Trophoblast cell (in vitro differentiated cells and primary cell): ENCODE data around the gene NLGN2.

ENCODE experiments used
- DNase-seq, 2 donors: peaks; one replicate each; pipeline ENCODE4 v3.0.0-alpha.2; 2016
- H2AFZ ChIP-seq: 2 replicates; pipeline ENCODE4 v1.6.1; 2013; ENCODE audit warnings: low read length, moderate library complexity, mild to moderate bottlenecking; ENCODE audit not compliant: insufficient read depth, poor library complexity
- H2AK5ac ChIP-seq: 2 replicates; pipeline ENCODE4 v1.6.1; 2013; ENCODE audit warnings: mild to moderate bottlenecking, low read length
- H2BK120ac ChIP-seq: 2 replicates; pipeline ENCODE4 v1.6.1; 2013; ENCODE audit warnings: low read length, mild to moderate bottlenecking, moderate library complexity; ENCODE audit not compliant: insufficient read depth, poor library complexity
- H2BK12ac ChIP-seq: 2 replicates; pipeline ENCODE4 v1.6.1; 2013; ENCODE audit warnings: mild to moderate bottlenecking, low read length, moderate library complexity
- H2BK5ac ChIP-seq: 2 replicates; pipeline ENCODE4 v1.6.1; 2013; ENCODE audit warnings: low read length, low read depth, moderate library complexity, mild to moderate bottlenecking; ENCODE audit not compliant: poor library complexity
- H3K14ac ChIP-seq: 2 replicates; pipeline ENCODE4 v1.6.1; 2013; ENCODE audit warnings: mild to moderate bottlenecking, low read length
- H3K18ac ChIP-seq: 2 replicates; pipeline ENCODE4 v1.6.1; 2013; ENCODE audit warnings: mild to moderate bottlenecking, low read length
- H3K23ac ChIP-seq: 2 replicates; pipeline ENCODE4 v1.6.1; 2013; ENCODE audit warnings: low read length
- H3K27ac ChIP-seq: 2 replicates; pipeline ENCODE4 v1.5.1; 2013; ENCODE audit warnings: low read depth, mild to moderate bottlenecking, inconsistent platforms, low read length, moderate library complexity
- H3K27me3 ChIP-seq: 2 replicates; pipeline ENCODE4 v1.6.1; 2013; ENCODE audit warnings: inconsistent platforms, mild to moderate bottlenecking, low read length, moderate library complexity; ENCODE audit not compliant: insufficient read depth
- H3K36me3 ChIP-seq, 2 experiments: 1 replicate in 1 of 2; 2 replicates in 1 of 2; pipeline ENCODE4 v1.6.1; 2013; ENCODE audit warnings: low read length in 2 of 2, mild to moderate bottlenecking in 2 of 2, moderate library complexity in 1 of 2; ENCODE audit not compliant: insufficient read depth in 2 of 2, control insufficient read depth in 1 of 2
- H3K4ac ChIP-seq: 2 replicates; pipeline ENCODE4 v1.6.1; 2013; ENCODE audit warnings: low read depth, mild to moderate bottlenecking, low read length, moderate library complexity
- H3K4me1 ChIP-seq, 2 experiments: 1 replicate in 1 of 2; 2 replicates in 1 of 2; pipeline ENCODE4 v1.6.1; 2013; ENCODE audit warnings: low read length in 2 of 2, mild to moderate bottlenecking in 2 of 2, moderate library complexity in 1 of 2; ENCODE audit not compliant: insufficient read depth in 2 of 2, control insufficient read depth in 1 of 2
- H3K4me2 ChIP-seq: 2 replicates; pipeline ENCODE4 v1.6.1; 2013; ENCODE audit warnings: inconsistent platforms, mild to moderate bottlenecking, low read length, moderate library complexity
- H3K4me3 ChIP-seq: 2 replicates; pipeline ENCODE4 v1.5.1; 2013; ENCODE audit warnings: mild to moderate bottlenecking, low read depth, low read length, inconsistent platforms
- H3K79me1 ChIP-seq: one replicate; pipeline ENCODE4 v1.6.1; 2013; ENCODE audit warnings: low read length
- H3K79me2 ChIP-seq: 2 replicates; pipeline ENCODE4 v1.6.1; 2013; ENCODE audit warnings: low read length, mild to moderate bottlenecking; ENCODE audit not compliant: control insufficient read depth, insufficient read depth, poor library complexity
- H3K9ac ChIP-seq: 2 replicates; pipeline ENCODE4 v1.6.1; 2013; ENCODE audit warnings: mild to moderate bottlenecking, low read length
- H3K9me3 ChIP-seq: 2 replicates; pipeline ENCODE4 v1.6.1; 2013; ENCODE audit warnings: low read depth, mild to moderate bottlenecking, control low read depth, inconsistent platforms, low read length; ENCODE audit not compliant: insufficient read depth
- H4K12ac ChIP-seq: 2 replicates; pipeline ENCODE4 v1.6.1; 2013; ENCODE audit warnings: low read depth, mild to moderate bottlenecking, low read length, moderate library complexity
- H4K8ac ChIP-seq: 2 replicates; pipeline ENCODE4 v1.6.1; 2013; ENCODE audit warnings: low read depth, mild to moderate bottlenecking, low read length, moderate library complexity
- H4K91ac ChIP-seq: one replicate; pipeline ENCODE4 v1.6.1; 2013; ENCODE audit warnings: low read depth, mild to moderate bottlenecking, low read length, moderate library complexity
- WGBS: extraction: QIAGEN DNeasy Blood & Tissue Kit; methylation state at CpG from one replicate; pipeline ENCODE4 v1.1.7; 2013; ENCODE audit warnings: missing lambda C conversion rate; ENCODE audit not compliant: insufficient read length, insufficient coverage; ENCODE audit errors: extremely low coverage; 5-methylcytosine and 5-hydroxymethylcytosine counted together

NLGN2 gene

DNA sequence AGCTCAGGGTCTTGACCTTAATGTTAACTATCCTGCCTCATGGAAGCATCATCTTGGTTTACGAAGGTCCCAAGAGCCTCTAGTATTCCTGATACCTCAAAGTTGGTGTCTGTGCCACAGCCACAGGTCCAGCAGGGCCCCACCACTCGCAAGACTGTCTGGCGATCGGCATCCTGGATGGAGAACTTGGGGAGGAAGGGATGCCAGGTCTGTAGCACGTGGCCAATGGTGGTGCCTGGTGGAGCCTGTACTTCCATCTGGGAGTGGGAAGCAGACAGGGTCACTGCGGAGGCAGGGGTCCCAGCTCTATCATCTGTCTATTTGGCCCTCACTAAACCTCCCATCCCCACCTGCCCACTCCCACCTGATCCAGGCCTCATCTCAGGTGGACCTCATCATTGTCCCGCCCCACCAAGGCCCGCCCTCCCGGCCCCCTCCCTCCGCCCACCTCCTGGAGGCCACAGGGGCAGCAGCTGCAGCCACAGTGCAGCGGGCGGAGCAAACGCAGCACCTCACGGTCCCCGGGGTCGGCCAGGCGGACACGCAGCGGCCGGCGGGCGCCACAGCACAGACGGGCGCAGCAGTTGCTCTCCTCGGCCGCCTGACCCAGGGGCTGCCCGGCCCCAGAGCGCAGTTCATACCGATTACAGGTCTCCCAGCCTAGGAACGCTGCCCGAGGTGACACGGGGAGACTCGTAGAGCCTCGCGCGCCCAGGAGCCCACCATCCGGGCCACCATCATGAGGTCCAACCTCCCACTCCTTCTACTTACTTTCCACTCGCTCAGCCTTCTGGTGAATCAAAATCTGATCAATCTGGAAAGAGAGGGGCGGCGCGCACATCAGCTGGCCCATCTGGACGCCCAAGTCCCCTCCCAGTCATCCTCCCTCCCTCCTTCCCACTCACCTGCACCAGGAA, 14.7 kb upstream of the NLGN2 start:
- Histone ChIP-seq H4K12ac (no peak overlapping the region), H3K4ac (peak overlapping the region; percentile 60), H3K27ac (no peak overlapping the region), H2BK5ac (no peak overlapping the region), H3K36me3 (peaks cover 40 to 44% of the 10 kb centered on the region in 2 experiments), H3K79me1 (peaks cover 17% of the 10 kb centered on the region), H2BK120ac (no peak overlapping the region), H3K4me2 (peak overlapping the region; percentile 92), H3K14ac (peak overlapping the region; percentile 84), H2AK5ac (peak overlapping the region; percentile 83), H3K27me3 (no peaks in the 10 kb centered on the region), H4K91ac (peak overlapping the region; percentile 64), H3K79me2 (peaks cover 12% of the 10 kb centered on the region), H3K18ac (peak overlapping the region; percentile 48), H2AFZ (no peak overlapping the region), H3K9ac (no peak overlapping the region), H3K9me3 (no peaks in the 10 kb centered on the region), H3K23ac (no peak overlapping the region), H3K4me3 (peak overlapping the region; percentile 85), H2BK12ac (peak overlapping the region; percentile 15), H4K8ac (peak overlapping the region; percentile 12), H3K4me1 (peaks cover 11 to 16% of the 10 kb centered on the region in 2 experiments)
- no CpG with 5 or more reads among the region's 42 CpGs for WGBS
- DNase-seq, result no peak

- Histone ChIP-seq H3K79me1 (peaks cover 17% of the 10 kb centered on the region), H3K27ac (peak overlapping the region; percentile 51), H3K18ac (peak overlapping the region; percentile 71), H4K91ac (peak overlapping the region; percentile 64), H3K14ac (peak overlapping the region; percentile 84), H2BK5ac (peak overlapping the region; percentile 78), H3K4me1 (peaks cover 11 to 16% of the 10 kb centered on the region in 2 experiments), H3K23ac (no peak overlapping the region), H3K9me3 (no peaks in the 10 kb centered on the region), H2AK5ac (peak overlapping the region; percentile 83), H3K36me3 (peaks cover 31 to 36% of the 10 kb centered on the region in 2 experiments), H3K4me2 (peak overlapping the region; percentile 92), H3K79me2 (peaks cover 12% of the 10 kb centered on the region), H4K8ac (peak overlapping the region; percentile 75), H3K27me3 (no peaks in the 10 kb centered on the region), H4K12ac (peak overlapping the region; percentile 56), H2AFZ (peak overlapping the region; percentile 61), H3K9ac (peak overlapping the region; percentile 81), H3K4ac (peak overlapping the region; percentile 60), H3K4me3 (peak overlapping the region; percentile 85), H2BK12ac (peak overlapping the region; percentile 15), H2BK120ac (peak overlapping the region; percentile 29)
- DNase-seq, result peak in 1 of 2 donors; percentile 37
- WGBS, result no CpG with 5 or more reads among the region's 48 CpGs
These were observed 13.8 kb upstream of the NLGN2 start for GRCh38 chr17:7393613-7394451.

DNA sequence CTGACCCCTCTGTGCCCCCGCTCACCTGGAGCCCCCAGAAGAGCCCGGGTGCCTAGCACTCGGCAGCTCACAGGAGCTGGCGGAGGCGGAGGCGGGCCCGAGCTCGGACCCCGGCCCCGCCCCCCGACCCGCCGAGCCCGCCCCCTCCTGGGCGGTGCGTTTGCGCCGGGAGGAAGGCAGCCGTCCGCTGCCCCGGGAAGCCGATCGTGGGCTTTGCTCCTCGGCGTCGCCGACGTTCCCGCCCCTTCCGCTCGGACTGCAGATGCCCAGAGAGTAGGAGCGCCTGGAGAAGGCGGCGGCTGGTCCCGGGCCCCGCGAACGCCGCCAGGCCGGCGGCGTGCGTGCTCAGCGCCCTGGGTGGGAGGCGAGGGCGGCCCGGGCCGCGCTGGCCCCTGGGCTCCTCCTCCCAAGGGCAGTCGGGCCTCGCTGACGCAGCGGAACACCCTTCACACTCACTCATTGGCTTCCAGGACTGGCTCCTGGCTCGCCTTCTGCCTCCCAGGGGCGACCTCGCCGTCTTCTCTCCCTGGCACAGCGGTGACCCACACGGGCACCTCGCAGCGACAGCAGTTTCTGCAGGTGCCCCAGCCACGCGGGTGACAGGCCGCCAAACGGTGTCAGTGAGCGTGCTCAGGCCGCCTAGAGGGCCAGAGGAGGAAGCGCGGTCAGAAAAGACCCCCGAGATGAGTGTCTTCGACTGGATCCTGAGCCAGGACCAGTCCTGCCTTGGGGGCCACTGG, 13.0 kb upstream of the NLGN2 start, which contains the start of gene PLSCR3:
TSS of gene PLSCR3 (minus strand) at position 74 of the 740 bp plus-strand sequence. CDS start 415 bp downstream, outside the sequence.
- DNase-seq, result peak; percentile 76 to 80
- no CpG with 5 or more reads among the region's 71 CpGs for WGBS

More for the DNA sequence above, 13.0 kb upstream of the NLGN2 start, which contains the start of gene PLSCR3:
- Histone ChIP-seq H3K36me3 (peaks cover 24 to 28% of the 10 kb centered on the region in 2 experiments), H2BK120ac (peak within 1 kb of the TSS; percentile 83), H4K12ac (peak within 1 kb of the TSS; percentile 89), H3K4me3 (peak within 1 kb of the TSS; percentile 85), H3K14ac (peak within 1 kb of the TSS; percentile 84), H2BK12ac (peak within 1 kb of the TSS; percentile 37), H2BK5ac (peak within 1 kb of the TSS; percentile 78), H4K8ac (peak within 1 kb of the TSS; percentile 89), H3K79me2 (peaks cover 12% of the 10 kb centered on the region), H4K91ac (peak within 1 kb of the TSS; percentile 79), H3K79me1 (peaks cover 17% of the 10 kb centered on the region), H3K4ac (peak within 1 kb of the TSS; percentile 66), H3K4me1 (peaks cover 11 to 16% of the 10 kb centered on the region in 2 experiments), H3K9me3 (no peaks in the 10 kb centered on the region), H3K27me3 (no peaks in the 10 kb centered on the region), H3K23ac (no peak within 1 kb of the TSS), H3K18ac (peak within 1 kb of the TSS; percentile 89), H2AFZ (peak within 1 kb of the TSS; percentile 61), H3K4me2 (peak within 1 kb of the TSS; percentile 92), H2AK5ac (peak within 1 kb of the TSS; percentile 83), H3K27ac (peak within 1 kb of the TSS; percentile 86), H3K9ac (peak within 1 kb of the TSS; percentile 81)
